GM18907 (cell line): ENCODE measurements around the gene PTPRN2.

Source experiments
- ATAC-seq: cut with Tn5 transposase; IDR thresholded peaks from one replicate; pipeline ENCODE4 v1.9.1; 2021; ENCODE audit warnings: mild to moderate bottlenecking, moderate library complexity; ENCODE audit not compliant: unreplicated experiment

PTPRN2 gene

GRCh38 chr7:157553256-157553655 is 1034.4 kb downstream of the PTPRN2 start:
- no peak for ATAC-seq

- no peak for ATAC-seq
Measured at GRCh38 chr7:157552295-157552993, 1035.2 kb downstream of the PTPRN2 start.

- ATAC-seq, result no peak
Measured at GRCh38 chr7:157551325-157552070, 1036.1 kb downstream of the PTPRN2 start.

GRCh38 chr7:157550300-157551275 is 1037.0 kb downstream of the PTPRN2 start:
- no peak for ATAC-seq

GRCh38 chr7:157549612-157550299 is 1037.9 kb downstream of the PTPRN2 start:
- ATAC-seq, result no peak

- ATAC-seq, result no peak
Measured at GRCh38 chr7:157548691-157549303, 1038.8 kb downstream of the PTPRN2 start.

- no peak for ATAC-seq
Measured at GRCh38 chr7:157547611-157548010, 1040.0 kb downstream of the PTPRN2 start.

GRCh38 chr7:157547102-157547501 is 1040.5 kb downstream of the PTPRN2 start:
- ATAC-seq, result no peak

- no peak for ATAC-seq
Measured at GRCh38 chr7:157545681-157546060, 1042.0 kb downstream of the PTPRN2 start.

GRCh38 chr7:157544980-157545680 is 1042.5 kb downstream of the PTPRN2 start:
- no peak for ATAC-seq

GRCh38 chr7:157544226-157544625 is 1043.4 kb downstream of the PTPRN2 start:
- ATAC-seq, result no peak

- ATAC-seq, result no peak
Measured at GRCh38 chr7:157543791-157544190, 1043.8 kb downstream of the PTPRN2 start.

- no peak for ATAC-seq
Measured at GRCh38 chr7:157543276-157543675, 1044.3 kb downstream of the PTPRN2 start.

GRCh38 chr7:157542068-157543021 is 1045.3 kb downstream of the PTPRN2 start:
- no peak for ATAC-seq

- no peak for ATAC-seq
Measured at GRCh38 chr7:157541295-157542067, 1046.1 kb downstream of the PTPRN2 start.

- ATAC-seq, result no peak
Measured at GRCh38 chr7:157540606-157541294, 1046.9 kb downstream of the PTPRN2 start.

- ATAC-seq, result no peak
Measured at GRCh38 chr7:157540020-157540419, 1047.6 kb downstream of the PTPRN2 start.
